Astrocyte of the cerebellum (primary cell): ENCODE data around the gene MPI.

ENCODE experiments used
- DNase-seq: peaks from one replicate; pipeline ENCODE4 v3.0.0-alpha.2; 2011; ENCODE audit warnings: low read depth
- H3K4me3 ChIP-seq: 2 replicates; pipeline ENCODE4 v1.5.1; 2011; ENCODE audit warnings: mild to moderate bottlenecking, low read depth, low read length, moderate library complexity
- in situ Hi-C: cut with HindIII; loops from 2 replicates; pipeline ENCODE4 v1.10.0; 2017; ENCODE audit warnings: low sequenced_read_pairs
- TF ChIP-seq, protein P1 (sequence below): IDR thresholded peaks from 2 replicates; pipeline ENCODE4 v1.5.1; 2012; ENCODE audit warnings: low read length, low read depth, moderate library complexity, mild to moderate bottlenecking; ENCODE audit errors: missing control alignments

The MPI gene

DNA sequence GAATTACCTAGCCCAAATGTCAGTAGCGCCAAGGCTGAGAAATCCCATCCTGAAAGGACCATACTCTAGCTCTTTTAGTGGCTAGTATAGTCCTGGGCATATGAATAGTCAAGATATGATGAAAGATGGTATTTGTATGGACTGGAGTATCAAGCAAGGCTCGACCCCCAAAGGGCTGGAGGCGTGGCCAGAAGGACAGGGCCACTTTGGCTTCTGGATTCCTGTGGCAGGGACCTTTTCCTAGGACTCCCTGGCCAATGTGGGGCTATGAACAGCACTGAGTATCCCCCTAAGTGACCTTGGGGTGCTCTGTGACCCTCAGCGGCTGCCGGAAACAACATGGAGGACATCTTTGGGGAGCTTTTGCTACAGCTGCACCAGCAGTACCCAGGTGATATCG is 6.0 kb downstream of the MPI start:
- in situ Hi-C loops, result no loop called here
- TF ChIP-seq, protein P1, sequence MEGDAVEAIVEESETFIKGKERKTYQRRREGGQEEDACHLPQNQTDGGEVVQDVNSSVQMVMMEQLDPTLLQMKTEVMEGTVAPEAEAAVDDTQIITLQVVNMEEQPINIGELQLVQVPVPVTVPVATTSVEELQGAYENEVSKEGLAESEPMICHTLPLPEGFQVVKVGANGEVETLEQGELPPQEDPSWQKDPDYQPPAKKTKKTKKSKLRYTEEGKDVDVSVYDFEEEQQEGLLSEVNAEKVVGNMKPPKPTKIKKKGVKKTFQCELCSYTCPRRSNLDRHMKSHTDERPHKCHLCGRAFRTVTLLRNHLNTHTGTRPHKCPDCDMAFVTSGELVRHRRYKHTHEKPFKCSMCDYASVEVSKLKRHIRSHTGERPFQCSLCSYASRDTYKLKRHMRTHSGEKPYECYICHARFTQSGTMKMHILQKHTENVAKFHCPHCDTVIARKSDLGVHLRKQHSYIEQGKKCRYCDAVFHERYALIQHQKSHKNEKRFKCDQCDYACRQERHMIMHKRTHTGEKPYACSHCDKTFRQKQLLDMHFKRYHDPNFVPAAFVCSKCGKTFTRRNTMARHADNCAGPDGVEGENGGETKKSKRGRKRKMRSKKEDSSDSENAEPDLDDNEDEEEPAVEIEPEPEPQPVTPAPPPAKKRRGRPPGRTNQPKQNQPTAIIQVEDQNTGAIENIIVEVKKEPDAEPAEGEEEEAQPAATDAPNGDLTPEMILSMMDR, result no peak
- H3K4me3 ChIP-seq, result no peak overlapping the region
- DNase-seq, result no peak

DNA sequence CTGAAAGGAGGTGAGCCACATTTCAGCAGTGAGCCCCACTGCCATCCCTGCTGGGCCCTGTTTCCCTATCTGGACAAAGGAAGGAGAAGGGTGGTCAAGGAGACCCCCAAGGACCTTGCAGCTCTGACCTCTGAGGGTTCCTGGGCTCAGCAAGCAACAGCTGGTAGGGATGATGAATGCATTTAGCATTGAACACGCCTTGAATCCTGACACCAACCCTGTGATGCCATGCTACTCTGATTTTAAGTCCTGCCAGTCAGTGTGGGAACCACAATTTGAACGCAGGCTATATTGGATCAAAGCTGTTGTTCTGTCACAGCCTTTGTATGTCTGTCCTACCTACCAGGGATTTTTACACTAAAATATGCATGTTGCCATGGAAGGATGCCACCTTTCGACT is 6.5 kb downstream of the MPI start:
- H3K4me3 ChIP-seq, result no peak overlapping the region
- no peak for DNase-seq

DNA sequence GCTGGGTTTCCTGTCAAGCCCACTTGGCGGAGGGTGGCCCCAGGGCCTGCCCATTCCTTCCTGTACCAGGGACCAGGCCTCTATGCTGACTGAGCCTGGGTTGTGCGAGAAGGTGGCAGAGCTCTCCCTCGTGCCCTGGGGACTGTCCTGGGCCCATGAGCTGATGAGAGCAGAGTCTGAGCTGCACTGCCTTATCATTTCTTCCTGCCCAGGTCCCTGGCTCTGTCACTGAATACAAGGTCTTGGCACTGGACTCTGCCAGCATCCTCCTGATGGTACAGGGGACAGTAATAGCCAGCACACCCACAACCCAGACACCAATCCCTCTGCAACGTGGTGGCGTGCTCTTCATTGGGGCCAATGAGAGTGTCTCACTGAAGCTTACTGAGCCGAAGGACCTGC is 7.5 kb downstream of the MPI start:
- TF ChIP-seq, protein P1, result no peak
- in situ Hi-C loops, result no loop called here
- no peak overlapping the region for H3K4me3 ChIP-seq
- no peak for DNase-seq

More for the DNA sequence above, 6.5 kb downstream of the MPI start:
- TF ChIP-seq, protein P1, result no peak
- in situ Hi-C loops, result no loop called here

DNA sequence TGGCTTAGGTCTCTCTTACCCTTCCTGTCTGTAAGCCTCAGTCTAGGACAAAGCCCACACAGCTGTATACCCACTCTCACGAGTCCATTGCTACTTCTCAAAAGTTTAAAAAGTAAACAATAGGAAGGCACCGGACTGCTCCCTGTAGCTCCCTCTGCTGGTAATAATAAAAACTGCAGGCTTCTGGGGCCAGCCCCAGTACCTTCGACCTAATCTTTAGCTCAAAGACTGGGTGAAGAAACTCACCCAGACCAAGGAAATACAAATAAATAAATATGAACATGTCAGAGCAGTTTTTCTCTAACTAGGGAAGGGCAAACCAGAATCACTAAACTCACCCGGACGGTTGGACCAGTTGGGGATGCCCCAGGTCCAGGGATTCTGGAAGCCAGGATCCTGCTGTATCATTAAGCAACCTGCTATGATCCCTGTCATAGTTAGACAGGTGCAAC is 11.8 kb downstream of the MPI start:
- no peak for DNase-seq
- no peak overlapping the region for H3K4me3 ChIP-seq
- TF ChIP-seq, protein P1, result peak; percentile 85
- in situ Hi-C loops, result no loop called here

DNA sequence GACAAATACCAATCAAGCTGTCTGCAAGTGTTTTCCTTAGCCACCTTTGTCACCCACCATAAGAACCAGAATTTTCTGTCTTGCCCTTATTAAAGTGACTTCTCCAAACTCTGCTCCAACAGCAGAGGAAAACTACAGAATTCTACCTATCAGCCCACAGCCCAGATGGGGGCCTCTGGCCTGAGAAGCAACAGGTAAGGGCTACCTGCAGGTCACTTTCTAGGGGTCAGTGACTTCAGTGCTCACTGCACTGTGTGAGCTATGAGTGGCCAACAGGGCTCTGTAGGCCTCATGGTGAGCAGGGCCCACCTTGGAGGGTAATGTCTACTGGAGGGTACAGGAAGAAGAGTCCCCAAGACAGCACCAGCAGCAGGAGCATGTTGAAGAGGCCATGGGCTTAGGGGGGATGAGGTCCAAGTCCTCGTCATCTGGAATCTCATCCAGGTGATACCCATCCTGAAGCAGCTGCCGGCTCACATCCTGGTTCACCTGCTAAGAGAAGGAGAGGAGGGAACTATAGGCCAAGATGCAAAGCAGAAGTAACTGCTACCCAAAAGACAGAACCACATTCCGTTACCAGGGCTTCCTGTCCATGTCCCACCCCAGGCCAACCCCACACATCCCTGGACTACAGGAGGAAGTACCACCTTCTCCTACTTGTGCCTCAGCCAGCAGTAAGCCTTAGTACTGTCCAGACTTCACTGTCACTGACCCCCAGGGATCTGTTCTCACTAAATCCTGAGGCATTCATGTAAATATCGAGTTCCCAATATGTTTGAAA is 12.6 kb downstream of the MPI start:
- TF ChIP-seq, protein P1, result no peak
- DNase-seq, result no peak
- H3K4me3 ChIP-seq, result no peak overlapping the region
- in situ Hi-C loops, result no loop called here

DNA sequence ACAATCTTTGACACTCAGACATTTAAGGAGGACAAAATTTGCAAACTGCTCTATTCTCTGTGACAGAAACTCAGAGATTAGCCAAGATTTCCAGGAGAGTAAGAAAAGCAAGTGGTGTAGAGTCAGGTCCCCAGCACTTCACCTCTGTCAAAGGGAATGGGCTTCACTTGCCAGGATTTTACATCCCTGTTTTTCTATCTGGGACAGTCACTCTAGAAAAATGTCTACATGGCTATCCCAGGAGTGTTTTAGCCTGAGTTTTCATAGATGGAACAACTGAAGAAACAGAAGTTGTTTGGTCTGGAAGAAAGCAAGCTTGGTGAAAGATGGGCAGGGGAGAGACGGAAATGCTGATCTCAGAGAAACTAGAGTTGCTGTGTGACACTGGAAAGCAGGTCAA is 13.8 kb downstream of the MPI start:
- in situ Hi-C loops, result no loop called here

More for the DNA sequence above, 13.8 kb downstream of the MPI start:
- no peak for DNase-seq
- no peak overlapping the region for H3K4me3 ChIP-seq
- TF ChIP-seq, protein P1, result no peak
